Measurements from ENCODE around the gene ASCC1.
"Not testable (repeated sequence)": the region's sequence is repeated elsewhere in the genome, so short reads cannot be mapped to it uniquely, and the experiment has no call there.

Gene ASCC1

GRCh38 chr10:72173619-72174296, 42.3 kb downstream of the ASCC1 start:
- in situ Hi-C loops (cut with MboI; ENCODE audit: low sequenced_read_pairs), result no loop called here

DNA sequence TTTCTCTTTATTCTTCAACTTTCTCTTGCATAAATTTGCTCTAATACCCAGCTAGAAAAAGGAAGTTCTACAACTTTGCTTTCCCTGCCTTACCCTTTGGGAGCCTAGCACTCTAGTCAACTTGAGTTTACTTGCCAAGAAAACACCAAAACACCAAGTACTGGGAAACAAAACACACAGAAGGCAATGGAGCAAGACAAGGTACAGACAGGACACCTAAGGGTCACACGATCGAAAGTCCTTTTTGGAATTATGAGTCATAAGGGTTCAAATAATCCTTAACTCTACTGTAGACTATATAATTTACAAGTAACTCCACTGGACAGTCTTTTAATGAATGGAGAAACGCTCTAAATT, 42.8 kb downstream of the ASCC1 start:
- in situ Hi-C loops (cut with MboI; ENCODE audit: low sequenced_read_pairs), result no loop called here

DNA sequence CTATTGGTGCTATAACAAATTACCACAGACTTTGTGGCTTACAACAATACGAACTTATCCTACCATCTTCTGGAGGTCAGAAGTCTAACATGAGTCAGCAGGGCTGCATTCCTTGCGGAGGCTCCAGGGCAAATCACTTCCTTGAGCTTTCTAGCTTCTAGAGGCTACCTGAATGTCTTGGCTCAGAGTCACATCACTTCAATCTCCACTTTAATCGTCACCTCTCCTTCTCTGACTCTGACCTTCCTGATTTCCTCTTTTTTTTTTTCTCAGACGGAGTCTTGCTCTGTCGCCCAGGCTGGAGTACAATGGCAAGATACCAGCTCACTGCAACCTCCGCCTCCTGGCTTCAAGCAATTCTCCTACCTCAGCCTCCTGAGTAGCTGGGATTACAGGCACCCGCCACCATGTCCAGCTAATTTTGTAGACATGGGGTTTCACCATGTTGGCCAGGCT, 44.9 kb downstream of the ASCC1 start:
- in situ Hi-C loops (cut with MboI; ENCODE audit: low sequenced_read_pairs), result no loop called here

DNA sequence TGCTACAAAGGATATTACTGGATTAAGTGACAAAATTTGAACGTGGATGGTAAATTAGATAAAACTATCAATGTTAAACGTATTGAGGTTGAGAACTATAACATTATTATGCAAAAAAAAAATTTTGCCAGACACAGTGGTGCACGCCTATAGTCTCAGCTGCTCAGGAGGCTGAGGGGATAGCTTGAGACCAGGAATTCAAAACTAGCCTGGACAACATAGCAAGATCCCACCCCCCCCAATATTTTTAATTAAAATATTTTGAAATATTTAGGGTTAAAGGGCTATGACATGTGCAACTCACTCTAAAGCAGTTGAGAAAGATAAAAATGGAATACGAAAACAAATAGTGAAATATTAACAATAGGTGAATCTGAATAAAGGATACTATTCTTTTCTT, 45.3 kb downstream of the ASCC1 start:
- in situ Hi-C loops (cut with MboI; ENCODE audit: low sequenced_read_pairs), result no loop called here

- in situ Hi-C loops (cut with MboI; ENCODE audit: low sequenced_read_pairs), result no loop called here
These were observed 45.8 kb downstream of the ASCC1 start for GRCh38 chr10:72170263-72170662.

DNA sequence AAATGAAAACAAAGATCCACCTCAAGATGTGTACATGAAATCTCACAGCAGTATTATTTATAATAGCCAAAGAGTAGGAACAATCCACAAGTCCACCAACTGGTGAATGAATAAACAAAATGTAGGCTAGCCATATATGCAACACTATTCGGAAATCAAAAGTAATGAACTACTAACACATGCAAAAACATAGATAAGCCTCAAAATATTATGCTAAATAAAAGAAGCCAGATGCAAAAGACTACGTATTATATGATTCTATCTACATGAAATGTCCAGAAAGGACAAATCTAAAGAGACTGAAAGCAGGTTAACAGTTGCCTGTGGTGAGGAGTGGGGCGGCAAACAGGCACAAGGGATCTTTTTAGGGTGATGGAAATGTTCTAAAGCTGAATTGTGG, 49.0 kb downstream of the ASCC1 start:
- in situ Hi-C loops (cut with MboI; ENCODE audit: low sequenced_read_pairs), result no loop called here

DNA sequence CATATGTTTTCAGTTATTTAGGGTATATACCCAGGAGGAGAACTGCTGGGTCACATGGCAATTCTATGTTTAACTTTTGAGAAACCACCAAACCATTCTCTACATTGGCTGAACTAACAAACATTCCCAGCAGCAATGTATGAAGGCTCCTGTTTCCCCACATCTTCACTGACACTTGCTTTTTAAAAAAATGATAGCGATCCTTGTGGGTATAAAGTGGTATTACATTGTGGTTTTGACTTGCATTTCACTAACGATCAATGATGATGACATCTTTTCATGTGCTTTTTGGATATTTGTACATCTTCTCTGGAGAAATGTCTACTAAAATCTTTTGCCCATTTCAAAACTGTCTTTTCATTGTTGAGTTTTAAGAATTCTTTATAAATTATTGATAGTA, 51.5 kb downstream of the ASCC1 start:
- in situ Hi-C loops (cut with MboI; ENCODE audit: low sequenced_read_pairs), result no loop called here

GRCh38 chr10:72162978-72163377, 53.1 kb downstream of the ASCC1 start:
- in situ Hi-C loops (cut with MboI; ENCODE audit: low sequenced_read_pairs), result no loop called here

- in situ Hi-C loops (cut with MboI; ENCODE audit: low sequenced_read_pairs), result no loop called here
These were observed 57.9 kb downstream of the ASCC1 start for GRCh38 chr10:72158176-72158575.

DNA sequence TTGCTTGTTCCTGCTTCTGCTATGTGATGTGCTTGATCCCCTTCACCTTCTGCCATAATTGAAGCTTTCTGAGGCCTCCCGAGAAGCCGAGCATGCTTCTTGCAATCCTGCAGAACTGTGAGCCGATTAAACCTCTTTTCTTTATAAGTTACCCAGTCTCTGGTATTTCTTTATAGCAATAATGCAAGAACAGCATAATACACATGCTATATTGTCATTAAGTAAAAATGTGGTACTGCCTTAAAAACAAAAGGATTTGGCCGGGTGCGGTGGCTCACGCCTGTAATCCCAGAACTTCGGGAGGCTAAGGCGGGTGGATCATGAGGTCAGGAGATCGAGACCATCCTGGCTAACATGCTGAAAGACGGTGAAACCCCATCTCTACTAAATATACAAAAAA, 59.9 kb downstream of the ASCC1 start:
- in situ Hi-C loops (cut with MboI; ENCODE audit: low sequenced_read_pairs), result no loop called here

DNA sequence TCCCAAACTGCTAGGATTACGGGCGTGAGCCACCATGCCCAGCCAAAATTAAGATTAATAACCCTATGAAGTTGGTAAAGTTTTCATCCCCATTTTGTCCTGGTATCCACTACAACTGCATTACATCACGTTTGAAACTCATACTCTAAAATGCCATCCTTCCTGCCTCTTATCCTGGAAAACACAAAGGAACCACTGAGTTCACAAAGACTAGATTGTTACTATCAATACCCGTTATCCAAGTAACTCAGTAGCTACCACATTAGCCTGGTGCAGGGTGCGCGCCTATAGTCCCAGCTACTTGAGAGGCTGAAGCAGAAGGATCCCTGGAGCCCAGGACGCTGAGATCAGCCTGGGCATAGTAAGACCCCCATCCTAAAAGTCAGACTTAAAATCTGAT, 63.8 kb downstream of the ASCC1 start:
- in situ Hi-C loops (cut with MboI; ENCODE audit: low sequenced_read_pairs), result no loop called here

- in situ Hi-C loops (cut with MboI; ENCODE audit: low sequenced_read_pairs), result not testable (repeated sequence)
These were observed 65.2 kb downstream of the ASCC1 start for GRCh38 chr10:72150746-72151478.

DNA sequence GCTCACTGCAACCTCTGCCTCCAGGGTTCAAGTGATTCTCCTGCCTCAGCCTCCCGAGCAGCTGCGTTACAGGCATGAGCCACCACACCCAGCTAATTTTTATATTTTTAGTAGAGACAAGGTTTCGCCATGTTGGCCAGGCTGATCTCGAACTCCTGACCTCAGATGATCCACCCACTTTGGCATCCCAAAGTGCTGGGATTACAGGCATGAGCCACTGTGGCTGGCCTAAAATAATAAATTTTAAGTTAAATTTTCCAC, 68.8 kb downstream of the ASCC1 start:
- in situ Hi-C loops (cut with MboI; ENCODE audit: low sequenced_read_pairs), result not testable (repeated sequence)

DNA sequence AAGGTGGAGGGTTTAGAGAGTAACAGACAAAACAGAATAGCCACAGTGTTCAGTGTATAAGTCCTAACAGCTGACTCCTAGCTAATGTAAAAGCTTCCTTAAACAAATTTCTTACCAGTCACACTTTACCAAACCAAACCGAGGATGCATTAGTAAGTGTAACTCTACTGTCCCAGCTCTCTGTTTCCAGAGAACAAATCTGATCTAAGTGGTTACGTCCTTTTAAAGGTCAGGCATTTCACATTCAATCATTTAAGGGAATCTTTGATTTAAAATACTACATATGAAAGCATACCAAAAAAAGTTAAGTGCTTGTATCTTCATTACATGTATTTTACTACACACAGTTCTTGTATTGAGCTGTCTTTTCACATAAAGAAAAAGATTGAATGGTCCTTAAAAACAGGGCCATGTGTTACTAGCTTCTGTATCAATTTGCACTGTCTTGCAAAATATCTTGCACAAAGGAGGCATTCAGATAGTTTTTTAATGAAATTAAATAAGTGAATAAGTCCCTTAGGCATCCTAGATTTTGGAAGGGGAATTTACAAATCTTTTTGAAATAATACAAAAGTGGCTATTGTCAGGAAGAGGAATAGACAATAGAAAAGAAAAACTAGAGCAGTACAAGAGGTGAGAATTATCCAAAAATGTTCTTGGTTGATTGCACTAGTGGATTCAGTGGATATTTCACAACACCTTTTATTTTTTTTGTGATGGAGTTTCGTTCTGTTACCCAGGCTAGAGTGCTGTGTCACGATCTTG, 69.3 kb downstream of the ASCC1 start:
- in situ Hi-C loops (cut with MboI; ENCODE audit: low sequenced_read_pairs), result no loop called here

GRCh38 chr10:72146071-72146470, 70.0 kb downstream of the ASCC1 start:
- in situ Hi-C loops (cut with MboI; ENCODE audit: low sequenced_read_pairs), result no loop called here

DNA sequence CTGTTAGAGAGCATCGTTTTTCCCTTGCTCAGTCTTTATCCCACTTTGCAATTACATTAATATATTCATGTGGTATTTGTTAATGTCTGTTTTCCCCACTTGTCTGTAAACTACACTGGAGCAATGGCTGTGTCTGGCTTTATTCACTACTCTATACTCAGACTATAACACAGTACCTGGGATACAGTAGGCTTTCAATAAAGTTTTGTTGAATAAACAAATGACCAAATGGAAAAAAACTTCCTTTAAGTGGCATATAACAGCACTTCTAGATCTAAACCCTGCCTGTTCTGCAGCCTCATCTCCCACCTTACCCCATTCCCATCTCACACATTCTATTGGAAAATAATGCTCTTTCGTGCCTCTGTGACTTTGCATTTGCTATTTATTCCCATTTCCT, 70.4 kb downstream of the ASCC1 start:
- in situ Hi-C loops (cut with MboI; ENCODE audit: low sequenced_read_pairs), result no loop called here

GRCh38 chr10:72140850-72141249, 75.2 kb downstream of the ASCC1 start:
- in situ Hi-C loops (cut with MboI; ENCODE audit: low sequenced_read_pairs), result no loop called here

- in situ Hi-C loops (cut with MboI; ENCODE audit: low sequenced_read_pairs), result no loop called here
These were observed 75.9 kb downstream of the ASCC1 start for GRCh38 chr10:72140174-72140573.

GRCh38 chr10:72137583-72137982, 78.5 kb downstream of the ASCC1 start:
- in situ Hi-C loops (cut with MboI; ENCODE audit: low sequenced_read_pairs), result loop anchor here (10.0 kb wide), 1 partner anchor 187 kb away; no protein-coding TSS in a partner anchor

DNA sequence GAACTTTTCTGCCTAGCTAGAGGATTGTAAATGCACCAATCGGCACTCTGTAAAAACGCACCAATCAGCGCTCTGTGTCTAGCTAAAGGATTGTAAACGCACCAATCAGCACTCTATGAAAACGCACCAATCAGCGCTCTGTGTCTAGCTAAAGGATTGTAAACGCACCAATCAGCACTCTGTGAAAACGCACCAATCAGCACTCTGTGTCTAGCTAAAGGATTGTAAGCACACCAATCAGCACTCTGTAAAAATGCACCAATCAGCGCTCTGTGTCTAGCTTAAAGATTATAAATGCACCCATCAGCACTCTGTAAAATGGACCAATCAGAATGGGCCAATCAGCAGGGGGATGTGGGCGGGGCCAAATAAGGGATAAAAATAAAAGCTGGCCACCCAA, 79.9 kb downstream of the ASCC1 start:
- in situ Hi-C loops (cut with MboI; ENCODE audit: low sequenced_read_pairs), result loop anchor here (10.0 kb wide), 1 partner anchor 189 kb away; no protein-coding TSS in a partner anchor

GRCh38 chr10:72134785-72135767, 81.0 kb downstream of the ASCC1 start:
- in situ Hi-C loops (cut with MboI; ENCODE audit: low sequenced_read_pairs), result loop anchor here (10.0 kb wide), 1 partner anchor 190 kb away; no protein-coding TSS in a partner anchor
